AG10803 (cell line): ENCODE data around the gene TMEM238.

Source experiments
- DNase-seq: peaks from one replicate; pipeline ENCODE4 v3.0.0; 2010; ENCODE audit warnings: low read depth
- H3K4me3 ChIP-seq: 2 replicates; pipeline ENCODE4 v1.5.1; 2011; ENCODE audit warnings: mild to moderate bottlenecking, low read length, control low read depth
- CTCF ChIP-seq: conservative IDR thresholded peaks from 2 replicates; pipeline ENCODE4 v1.5.1; 2011; ENCODE audit warnings: mild to moderate bottlenecking, low read length, control low read depth, inconsistent platforms

The TMEM238 gene

GRCh38 chr19:55389386-55390317, 5.6 kb upstream of the TMEM238 start:
- H3K4me3 ChIP-seq: no peak overlapping the region
- no peak for TF ChIP-seq CTCF
- no peak for DNase-seq

- no peak for DNase-seq
- peak overlapping the region; percentile 98 for H3K4me3 ChIP-seq
- no peak for TF ChIP-seq CTCF
Measured at GRCh38 chr19:55387736-55388497, 3.8 kb upstream of the TMEM238 start.

GRCh38 chr19:55386493-55386971, 2.4 kb upstream of the TMEM238 start:
- H3K4me3 ChIP-seq: peak overlapping the region; percentile 98
- TF ChIP-seq CTCF: no peak
- DNase-seq: no peak

GRCh38 chr19:55385724-55386492, 1.8 kb upstream of the TMEM238 start, which contains the start of gene RPL28:
RPL28 (plus strand) TSS chr19:55385932; CDS start chr19:55386358, 426 bp downstream.
- no peak for TF ChIP-seq CTCF
- peak; percentile 96 for DNase-seq
- H3K4me3 ChIP-seq: peak within 1 kb of the TSS; percentile 98

GRCh38 chr19:55384920-55385723, 1.0 kb upstream of the TMEM238 start:
- peak overlapping the region; percentile 60 for H3K4me3 ChIP-seq
- peak; percentile 93 for DNase-seq
- no peak for TF ChIP-seq CTCF
